HG02885 (cell line): ENCODE data around the gene ADAP1.
"Not testable (repeated sequence)": the region's sequence is repeated elsewhere in the genome, so short reads cannot be mapped to it uniquely, and the experiment has no call there.

Experiments
- ATAC-seq: cut with Tn5 transposase; IDR thresholded peaks from one replicate; pipeline ENCODE4 v1.9.1; 2021; ENCODE audit warnings: mild to moderate bottlenecking; ENCODE audit not compliant: unreplicated experiment, poor library complexity

Gene ADAP1

DNA sequence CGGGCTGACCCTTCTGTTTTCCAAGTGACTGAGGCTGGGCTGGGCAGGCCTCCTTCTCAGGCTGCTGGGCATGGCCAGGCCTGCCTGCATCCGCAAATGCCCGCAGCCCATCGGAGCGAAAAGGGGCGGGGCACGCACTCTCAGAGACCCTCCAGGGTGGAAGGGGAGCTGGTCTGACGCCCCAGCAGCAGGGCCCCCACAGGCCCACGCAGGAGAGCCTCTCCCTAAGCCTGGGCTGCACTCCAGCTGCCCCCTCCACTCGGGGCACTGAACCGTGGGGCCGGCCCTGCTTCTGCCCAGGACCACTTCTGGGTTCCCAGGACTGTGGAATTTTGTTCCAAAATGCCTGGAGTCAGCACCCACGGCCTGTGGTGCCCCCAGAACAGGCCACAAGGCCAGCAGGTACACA, 9.3 kb downstream of the ADAP1 start:
- no peak for ATAC-seq

DNA sequence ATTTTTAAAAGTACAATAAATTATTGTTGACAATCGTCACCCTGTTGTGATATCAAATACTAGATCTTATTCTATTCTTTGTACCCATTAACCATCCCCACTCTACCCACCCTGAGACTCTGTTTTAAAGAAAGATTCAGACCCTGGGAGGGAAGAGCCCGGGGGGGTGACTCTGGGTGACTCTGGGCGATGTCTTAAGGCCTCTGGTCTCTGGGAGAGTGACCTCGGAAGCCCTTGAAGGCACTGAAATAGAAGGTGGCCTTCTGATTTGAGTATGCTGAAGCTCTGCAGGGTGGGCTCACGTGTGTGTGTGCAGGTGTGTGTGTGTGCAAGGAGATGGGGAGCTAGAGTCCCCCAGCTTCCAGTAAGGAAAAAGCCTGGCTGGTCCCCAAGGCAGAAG, 9.7 kb downstream of the ADAP1 start:
- no peak for ATAC-seq

DNA sequence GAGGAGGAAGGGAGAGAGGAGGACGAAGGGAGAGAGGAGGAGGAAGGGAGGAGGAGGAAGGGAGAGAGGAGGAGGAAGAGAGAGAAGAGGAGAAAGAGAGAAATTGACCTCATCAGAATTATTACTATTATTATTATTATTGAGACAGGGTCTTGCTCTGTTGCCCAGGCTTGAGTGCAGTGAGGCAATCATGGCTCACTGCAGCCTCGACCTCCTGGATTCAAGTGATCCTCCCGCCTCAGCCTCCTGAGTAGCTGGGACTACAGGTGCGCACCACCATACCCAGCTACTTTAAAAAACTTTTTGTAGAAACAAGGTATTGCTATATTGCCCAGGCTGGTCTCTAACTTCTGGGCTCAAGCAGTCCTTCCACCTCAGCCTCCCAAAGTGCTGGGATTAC, 10.7 kb downstream of the ADAP1 start:
- not testable (repeated sequence) for ATAC-seq

DNA sequence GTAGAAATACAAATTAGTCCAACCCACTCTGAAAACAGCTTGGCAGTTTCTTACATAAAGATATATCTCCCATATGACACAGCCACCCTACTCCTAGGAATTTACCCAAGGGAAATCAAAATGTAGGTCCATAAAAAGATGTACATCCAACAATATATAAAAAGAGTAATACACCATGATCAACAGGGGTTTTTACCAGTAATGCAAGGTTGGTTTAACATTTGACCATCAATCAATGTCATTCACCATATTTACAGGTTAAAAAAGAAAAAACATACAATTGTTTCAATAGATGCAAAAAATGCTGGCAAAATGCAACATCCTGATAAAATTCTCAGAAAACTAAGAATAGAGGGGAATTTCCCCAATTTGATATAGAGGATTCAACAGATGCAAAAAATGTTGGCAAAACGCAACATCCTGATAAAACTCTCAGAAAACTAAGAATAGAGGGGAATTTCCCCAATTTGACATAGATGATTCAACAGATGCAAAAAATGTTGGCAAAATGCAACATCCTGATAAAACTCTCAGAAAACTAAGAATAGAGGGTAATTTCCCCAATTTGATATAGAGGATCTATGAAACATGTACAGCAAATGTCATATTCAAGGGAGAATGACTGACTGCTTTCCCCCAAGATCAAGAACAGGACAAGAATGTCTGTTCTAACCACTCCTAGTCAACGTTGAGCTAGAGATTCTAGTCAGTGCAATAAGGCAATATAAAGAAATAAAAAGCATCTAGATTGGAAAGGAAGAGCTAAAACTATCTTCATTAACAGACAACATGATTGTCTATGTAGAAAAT, 13.7 kb downstream of the ADAP1 start:
- ATAC-seq = no peak

DNA sequence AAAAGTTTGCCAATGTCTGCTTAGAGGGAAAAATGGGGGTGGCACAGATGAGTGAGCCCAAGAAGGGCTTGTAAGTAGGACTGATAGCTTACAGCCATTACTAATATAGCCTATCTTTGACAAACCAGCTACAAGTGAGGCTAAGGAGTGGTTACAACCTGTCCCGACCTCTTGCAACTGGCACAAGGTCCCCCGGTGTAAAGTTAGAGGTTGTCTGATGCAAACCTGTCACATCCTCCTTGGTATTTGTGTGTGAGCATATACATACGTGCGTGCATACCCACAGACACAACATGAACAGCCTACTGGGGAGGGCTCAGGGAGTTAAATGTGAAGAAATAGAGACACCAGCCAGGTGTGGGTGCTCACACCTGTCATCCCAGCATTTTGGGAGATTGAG, 14.6 kb downstream of the ADAP1 start:
- ATAC-seq = no peak

DNA sequence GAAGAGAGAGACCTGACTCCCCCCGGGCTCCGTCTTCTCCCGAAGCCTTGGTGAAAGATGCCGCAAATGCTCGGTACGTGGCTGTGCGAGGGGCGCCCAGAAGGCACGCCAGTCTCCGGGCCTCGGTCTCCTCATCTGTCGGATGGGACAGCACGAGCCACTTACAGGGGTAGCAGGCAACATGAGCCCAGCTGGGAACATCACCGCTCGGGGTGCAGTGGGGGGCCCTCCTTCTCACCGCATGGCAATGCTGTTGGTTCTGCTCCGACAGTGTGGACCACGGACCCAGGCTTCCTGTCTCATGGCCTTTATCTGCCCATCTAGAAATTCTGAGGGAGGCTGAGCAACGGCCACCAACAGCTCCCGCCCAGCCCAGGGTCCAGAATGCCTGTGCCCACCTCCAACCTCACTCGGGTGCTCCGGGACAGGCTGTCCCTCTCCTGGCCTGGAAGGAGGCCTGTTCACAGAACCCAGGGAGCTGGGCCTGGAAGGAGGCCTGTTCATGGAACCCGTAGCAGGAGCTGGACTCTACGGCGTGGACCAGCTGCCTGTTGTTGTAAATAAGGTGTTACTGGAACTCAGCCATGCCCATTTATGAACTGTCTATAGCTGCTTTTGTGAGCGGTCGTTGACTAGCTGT, 15.8 kb downstream of the ADAP1 start:
- ATAC-seq = no peak

DNA sequence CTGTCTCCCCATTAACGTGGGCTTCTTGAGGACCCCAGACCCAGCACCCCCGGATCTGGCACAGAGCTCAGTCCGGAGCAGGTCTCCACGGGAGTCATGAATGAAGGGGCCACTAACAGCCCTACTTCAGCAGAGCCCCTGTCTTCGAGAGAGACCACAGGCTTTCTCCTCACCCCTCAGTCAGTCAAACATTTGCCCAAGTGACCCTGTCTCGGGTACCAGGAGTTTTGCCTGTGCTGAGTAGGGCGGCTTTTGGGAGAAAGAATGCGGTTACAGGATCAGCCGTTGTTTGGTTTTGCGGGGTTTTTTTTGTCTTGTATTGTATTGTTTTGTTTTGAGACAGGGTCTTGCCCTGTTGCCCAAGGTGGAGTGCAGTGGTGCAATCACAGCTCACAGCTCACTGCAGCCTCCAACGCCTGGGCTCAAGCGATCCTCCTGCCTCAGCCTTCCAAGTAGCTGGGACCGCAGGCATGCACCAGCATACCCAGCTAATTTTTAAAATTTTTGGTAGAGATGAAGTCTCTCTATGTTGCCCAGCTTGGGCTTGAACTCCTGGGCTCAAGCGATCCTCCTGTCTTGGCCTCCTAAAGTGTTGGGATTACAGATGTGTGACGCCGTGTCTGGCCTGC, 16.5 kb downstream of the ADAP1 start:
- ATAC-seq = no peak

DNA sequence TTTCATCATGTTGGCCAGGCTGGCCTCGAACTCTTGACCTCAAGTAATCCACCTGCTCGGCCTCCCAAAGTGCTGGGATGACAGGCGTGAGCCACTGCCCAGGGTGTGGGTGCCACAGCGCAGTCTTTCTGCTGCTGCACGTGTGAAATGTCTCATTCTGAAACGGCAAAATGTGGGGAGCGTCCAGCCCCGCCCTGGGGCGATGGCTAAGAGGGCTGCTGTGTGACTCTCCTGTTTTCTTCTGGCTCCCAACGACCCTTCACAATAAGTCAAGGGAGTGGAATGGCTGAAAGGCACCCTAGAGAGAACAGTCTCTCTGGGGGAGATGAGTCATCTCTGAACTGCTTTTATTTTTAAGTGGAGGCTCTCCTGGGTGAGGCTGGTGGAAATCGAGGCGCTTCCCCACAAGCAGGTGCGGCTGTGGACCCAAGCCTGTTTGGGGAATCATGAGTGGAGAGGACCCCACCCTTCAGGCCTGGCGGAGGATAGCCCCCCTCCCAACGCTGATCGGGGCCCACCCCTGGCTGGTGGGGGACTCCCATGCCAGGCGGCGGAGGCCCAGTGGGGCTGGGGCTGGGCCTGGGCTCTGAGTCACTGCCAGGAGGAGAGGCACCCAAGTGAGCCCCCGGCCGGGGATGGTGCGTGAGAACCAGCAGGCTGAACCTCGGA, 18.0 kb downstream of the ADAP1 start:
- ATAC-seq = peak; percentile 84

DNA sequence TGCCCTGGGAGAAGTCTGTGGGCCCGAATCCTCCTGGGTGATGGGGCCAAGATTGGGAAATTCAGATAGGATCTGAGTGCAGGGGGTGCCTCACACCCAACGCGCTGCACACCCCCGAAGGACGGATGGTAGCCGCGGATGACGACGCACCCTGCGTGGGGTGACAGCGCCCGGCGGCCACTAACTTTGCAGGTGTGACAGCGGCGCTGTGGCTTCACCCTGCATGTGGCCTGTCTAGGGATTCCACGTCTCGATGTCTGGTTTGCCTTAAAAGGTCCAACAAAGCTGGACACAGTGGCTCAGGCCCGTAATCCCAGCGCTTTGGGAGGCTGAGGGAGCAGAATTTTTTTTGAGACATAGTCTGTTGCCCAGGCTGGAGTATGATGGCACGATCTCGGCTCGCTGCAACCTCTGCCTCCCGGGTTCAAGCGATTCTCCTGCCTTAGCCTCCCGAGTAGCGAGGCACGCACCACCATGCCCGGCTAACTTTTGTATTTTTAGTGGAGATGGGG, 18.6 kb downstream of the ADAP1 start:
- ATAC-seq = no peak

DNA sequence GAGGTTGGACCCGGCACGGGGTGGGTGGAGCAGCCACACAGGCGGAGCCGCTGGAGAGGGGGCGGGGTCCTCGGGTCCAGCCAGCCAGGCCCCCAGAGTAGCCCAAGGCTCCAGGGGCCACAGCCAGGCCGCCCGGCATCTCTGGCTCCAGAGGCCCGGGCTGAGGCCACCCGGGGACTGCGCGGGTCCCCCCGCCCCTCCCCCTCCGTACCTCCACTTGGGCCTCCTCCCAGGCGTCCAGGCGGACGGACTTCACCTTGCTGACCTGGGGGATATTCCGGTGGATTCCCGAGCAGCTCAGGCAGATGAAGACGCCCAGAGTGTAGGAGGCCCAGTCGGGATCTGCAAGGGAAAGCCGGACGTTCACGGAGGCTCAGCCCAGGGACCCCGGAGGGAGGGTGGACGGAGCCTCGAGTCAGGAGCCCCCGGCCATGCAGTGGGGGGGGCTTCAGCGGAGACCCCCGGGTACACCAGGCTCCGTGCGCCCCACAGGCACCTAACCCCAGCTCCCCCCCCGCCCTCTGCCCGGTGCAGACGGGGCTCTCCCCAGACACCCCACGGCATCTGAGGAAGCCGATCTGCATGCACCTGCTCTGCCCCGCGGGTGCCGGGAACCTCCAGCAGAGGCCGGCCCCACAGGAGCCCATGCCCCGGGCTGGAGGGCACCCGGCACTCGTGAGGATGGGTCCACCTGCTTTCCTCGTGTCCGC, 19.2 kb downstream of the ADAP1 start:
- no peak for ATAC-seq

DNA sequence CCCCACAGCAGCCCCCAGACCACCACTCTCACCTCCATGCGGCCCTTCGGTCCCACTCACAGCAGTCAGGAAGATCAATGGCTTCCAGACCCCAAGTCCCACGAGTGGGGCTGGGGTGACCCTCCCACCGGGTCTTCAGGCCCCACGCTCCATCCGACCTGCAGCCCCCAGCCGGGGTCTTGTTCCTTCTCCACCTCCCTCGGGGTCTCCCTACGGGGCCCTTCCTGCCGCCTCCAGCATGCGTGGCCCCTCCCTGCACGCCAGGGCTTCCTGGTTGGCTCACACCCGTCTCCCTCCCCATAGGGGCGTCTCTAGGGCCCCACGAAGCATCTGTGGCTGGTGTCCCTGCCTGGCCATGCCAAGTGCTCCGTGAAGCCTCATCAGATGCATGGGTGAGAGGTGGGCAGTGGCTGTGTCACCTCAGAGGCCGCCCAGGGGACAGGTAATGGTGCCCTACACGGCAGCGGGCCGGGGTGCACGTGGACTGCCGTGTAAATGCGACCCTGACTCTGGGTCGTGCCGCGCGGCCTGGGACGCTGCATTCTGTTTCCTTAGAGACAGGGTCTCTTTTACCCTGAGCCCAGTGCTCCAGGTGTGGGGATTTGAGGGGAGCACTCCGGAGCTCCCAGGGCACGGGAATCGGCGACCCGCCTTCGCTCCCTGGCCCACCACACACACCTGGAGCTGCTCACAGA, 19.9 kb downstream of the ADAP1 start:
- no peak for ATAC-seq

DNA sequence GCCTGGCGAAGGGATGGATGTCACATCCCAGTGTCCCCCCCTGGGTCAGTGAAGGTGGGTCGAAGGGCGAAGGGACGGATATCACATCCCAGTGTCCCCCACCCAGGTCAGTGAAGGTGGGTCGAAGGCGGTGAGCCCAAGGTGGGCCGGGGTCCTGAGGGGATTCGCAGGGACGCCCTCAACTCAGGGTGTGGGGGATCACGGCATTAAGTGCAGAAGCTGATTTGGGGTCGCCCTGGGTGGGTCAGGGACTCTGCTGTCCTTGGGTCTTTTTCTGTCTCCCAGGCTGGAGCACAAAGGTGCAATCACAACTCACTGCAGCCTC, 21.9 kb downstream of the ADAP1 start:
- no peak for ATAC-seq

DNA sequence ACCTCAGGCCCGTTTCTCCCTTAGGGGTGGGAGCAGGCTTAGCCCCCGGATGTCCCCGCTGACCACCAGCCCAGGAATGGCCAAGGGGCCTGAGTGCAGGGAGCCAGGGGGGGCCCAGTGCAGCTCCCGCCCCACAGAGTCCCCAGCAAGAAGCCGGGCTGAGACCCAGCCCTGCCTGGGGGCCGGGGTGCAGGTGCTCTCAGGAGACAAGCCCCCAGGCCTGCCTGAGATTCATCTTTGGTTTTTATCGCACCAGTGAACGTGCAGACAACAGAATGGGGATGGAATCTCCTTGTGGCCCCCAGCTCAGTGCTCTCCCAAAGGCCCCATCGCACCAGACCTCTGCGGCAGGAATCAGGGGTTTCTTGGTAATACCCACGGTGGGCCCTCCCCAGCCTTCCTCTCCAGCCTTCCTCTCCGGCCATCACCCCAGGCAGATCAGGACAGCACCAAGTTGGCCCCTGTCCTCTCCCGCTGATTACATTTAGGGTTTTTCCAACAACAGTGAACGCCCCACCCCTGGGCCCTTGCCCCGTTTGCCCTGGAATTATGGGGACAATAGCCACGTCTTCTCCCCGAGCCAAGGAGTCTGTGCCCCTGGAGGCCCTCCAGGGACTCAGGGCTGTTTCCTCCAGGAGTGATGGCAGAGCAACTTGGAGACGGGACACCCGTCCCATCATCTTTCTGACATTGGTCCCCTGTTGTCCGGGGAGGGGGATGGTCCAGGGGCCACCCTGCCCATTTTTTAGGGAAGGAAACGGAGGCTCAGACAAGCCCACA, 22.4 kb downstream of the ADAP1 start:
- no peak for ATAC-seq

DNA sequence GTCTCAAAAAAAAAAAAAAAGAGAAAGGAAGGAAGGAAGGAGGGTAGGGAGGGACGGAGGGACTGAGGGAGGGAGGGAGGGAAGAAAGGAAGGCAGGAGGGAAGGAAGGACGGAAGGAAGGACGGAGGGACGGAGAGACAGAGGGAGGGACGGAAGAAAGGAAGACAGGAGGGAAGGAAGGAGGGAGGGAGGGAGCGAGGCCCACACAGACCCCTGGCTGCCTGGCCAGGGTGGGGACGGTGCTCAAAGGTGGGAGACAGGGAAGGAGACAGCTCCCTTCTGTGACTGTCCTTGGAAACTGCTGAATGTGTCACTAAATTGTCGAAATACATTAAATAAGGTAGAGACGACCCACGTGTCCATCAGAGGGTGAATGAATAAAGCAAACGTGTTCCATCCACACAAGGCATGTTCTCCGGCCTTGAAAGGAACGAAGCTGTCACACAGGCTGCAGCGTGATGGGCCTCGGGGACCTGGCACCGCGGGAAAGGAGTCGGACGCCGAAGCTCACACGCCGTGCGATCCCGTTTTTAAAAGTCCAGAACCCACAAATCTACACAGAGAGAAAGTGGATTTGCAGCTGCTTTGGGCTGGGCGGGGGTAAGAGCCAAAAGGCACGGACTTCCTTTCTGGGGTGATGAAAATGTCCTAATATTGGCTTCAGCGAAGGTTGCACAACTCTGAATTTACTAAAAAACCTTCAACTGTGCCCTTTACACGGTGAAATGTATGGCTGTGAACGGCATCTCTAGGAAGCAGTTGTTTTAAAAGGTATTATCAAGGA, 23.3 kb downstream of the ADAP1 start:
- no peak for ATAC-seq

DNA sequence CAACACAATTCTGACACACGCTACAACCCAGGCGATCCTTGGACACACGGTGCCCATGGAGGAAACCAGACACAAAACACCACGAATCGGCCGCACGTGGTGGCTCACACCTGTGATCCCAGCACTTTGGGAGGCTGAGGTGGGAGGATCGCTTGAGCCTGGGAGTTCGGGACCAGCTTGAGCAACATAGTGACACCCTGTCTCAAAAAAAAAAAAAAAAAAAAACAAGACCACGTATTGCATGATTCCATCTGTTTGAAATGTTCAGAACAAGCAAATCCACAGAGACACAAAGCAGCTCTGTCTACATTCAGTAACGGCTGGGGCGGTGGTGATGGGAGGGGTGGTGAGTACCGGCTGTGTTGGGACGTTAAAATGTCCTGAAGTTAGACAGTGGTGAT, 25.2 kb downstream of the ADAP1 start:
- ATAC-seq = no peak

DNA sequence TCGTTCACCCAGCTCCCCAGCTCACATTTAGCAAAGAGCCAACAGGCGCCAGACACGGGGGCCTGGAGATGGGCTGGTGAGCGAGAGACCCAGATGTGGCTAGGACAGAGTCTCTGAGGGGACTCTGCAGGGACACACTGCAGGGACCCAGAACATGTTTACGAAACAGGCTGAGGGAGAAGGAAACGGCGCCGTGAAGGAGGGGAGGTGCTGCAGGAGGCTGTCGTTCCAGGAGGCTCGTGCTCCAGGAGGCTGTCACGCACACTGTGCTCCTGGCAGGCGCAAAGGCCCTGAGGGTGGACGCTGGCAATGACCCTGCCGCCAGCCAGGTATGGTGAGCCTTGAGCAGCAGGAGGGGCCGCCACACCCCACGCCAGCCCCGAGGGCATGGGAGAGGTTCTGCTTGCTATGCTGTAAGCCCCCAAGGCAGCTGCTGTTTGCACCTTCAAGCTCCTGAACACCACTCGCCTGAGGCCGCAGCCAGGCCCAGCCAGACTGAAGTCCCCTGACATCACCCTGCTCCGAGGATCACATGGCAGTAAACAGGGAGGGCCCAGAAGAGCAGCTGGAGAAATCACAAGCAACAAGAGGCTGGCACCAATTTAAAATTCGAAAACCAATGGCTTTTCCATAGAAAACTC, 27.3 kb downstream of the ADAP1 start:
- no peak for ATAC-seq

DNA sequence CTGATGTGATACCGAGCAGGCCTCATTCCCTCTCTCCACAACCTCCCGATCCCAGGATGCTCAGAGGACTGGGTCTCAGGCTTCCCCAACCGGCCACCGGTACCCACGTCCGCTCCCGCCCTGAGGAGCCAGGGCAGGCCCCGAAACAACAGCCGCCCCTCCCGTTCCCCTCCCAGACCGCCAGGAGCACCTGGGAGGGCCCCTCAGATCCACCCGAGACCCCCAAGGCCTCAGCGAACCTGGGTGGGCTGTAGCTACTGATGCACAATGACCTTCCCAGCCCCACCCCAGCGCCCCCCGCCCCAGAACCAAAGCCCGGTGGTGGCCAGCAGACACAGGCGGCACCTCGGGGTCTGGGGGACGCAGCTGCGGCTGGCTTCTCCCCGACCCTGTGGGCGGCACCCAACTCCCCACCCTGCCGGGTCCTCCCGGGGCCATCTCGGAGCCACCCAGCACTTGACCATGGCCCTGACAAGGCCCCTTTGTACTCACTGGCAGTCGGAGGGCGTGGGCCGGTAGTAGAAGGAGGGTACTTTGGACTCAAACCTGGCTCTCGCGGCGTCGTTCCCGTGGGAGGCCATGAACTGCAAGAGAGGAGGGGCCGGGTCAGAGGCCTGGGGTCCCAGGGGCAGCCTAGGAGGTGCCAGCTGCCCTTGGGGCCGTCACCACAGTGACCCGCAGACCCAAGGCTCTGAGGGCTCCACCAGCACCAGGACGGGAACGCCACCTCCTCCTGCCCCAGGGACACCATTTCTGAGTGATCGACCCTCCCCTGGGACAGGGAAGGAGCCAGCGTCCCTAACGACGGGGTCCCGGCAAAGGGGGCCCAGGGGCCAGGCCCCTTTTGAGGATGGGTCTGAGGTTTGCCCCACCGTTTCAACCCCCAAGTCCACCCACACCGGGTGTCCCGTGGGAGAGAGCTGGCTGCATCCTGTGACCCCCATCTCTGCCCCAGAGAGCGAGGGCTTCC, 28.1 kb downstream of the ADAP1 start:
- no peak for ATAC-seq
